ENCODE measurements around the gene ASF1A.

The ASF1A gene

GRCh38 chr6:118894425-118895260 is 691 bp downstream of the ASF1A start:
- DNase-seq (ENCODE audit: low spot score) = no peak
- H3K4me3 ChIP-seq (ENCODE audit: severe bottlenecking) = peak overlapping the region; percentile 94
- H3K36me3 ChIP-seq (ENCODE audit: low read depth) = peaks cover 22% of the 10 kb centered on the region
- peak overlapping the region; percentile 88 for H3K27ac ChIP-seq (ENCODE audit: poor library complexity, severe bottlenecking)
- no peaks in the 10 kb centered on the region for H3K9me3 ChIP-seq (ENCODE audit: severe bottlenecking)
- H3K4me1 ChIP-seq (ENCODE audit: insufficient read depth, poor library complexity, severe bottlenecking) = peaks cover 11% of the 10 kb centered on the region
- no peak for TF ChIP-seq CTCF (IDR thresholded peaks at IDR 0.05; ENCODE audit: poor library complexity, severe bottlenecking)
- ATAC-seq (ENCODE audit: low read depth) = peak; percentile 26
- H3K27me3 ChIP-seq (ENCODE audit: insufficient read depth, poor library complexity, severe bottlenecking) = no peaks in the 10 kb centered on the region

GRCh38 chr6:118895261-118895560 is 1.3 kb downstream of the ASF1A start:
- DNase-seq (ENCODE audit: low spot score) = no peak
- Histone ChIP-seq H3K27ac (ENCODE audit: poor library complexity, severe bottlenecking) (peak overlapping the region; percentile 88), H3K4me1 (ENCODE audit: insufficient read depth, poor library complexity, severe bottlenecking) (peaks cover 11% of the 10 kb centered on the region), H3K36me3 (ENCODE audit: low read depth) (peaks cover 26% of the 10 kb centered on the region), H3K9me3 (ENCODE audit: severe bottlenecking) (no peaks in the 10 kb centered on the region), H3K27me3 (ENCODE audit: insufficient read depth, poor library complexity, severe bottlenecking) (no peaks in the 10 kb centered on the region), H3K4me3 (ENCODE audit: severe bottlenecking) (peak overlapping the region; percentile 94)
- no peak for ATAC-seq (ENCODE audit: low read depth)
- TF ChIP-seq CTCF (IDR thresholded peaks at IDR 0.05; ENCODE audit: poor library complexity, severe bottlenecking) = no peak

- no peaks in the 10 kb centered on the region for H3K27me3 ChIP-seq (ENCODE audit: insufficient read depth, poor library complexity, severe bottlenecking)
- no peaks in the 10 kb centered on the region for H3K9me3 ChIP-seq (ENCODE audit: severe bottlenecking)
- H3K36me3 ChIP-seq (ENCODE audit: low read depth) = peaks cover 32% of the 10 kb centered on the region
- DNase-seq (ENCODE audit: low spot score) (no peak), ATAC-seq (ENCODE audit: low read depth) (no peak)
- no peak for TF ChIP-seq CTCF (IDR thresholded peaks at IDR 0.05; ENCODE audit: poor library complexity, severe bottlenecking)
- H3K4me3 ChIP-seq (ENCODE audit: severe bottlenecking) = peak overlapping the region; percentile 94
- H3K27ac ChIP-seq (ENCODE audit: poor library complexity, severe bottlenecking) = peak overlapping the region; percentile 88
- H3K4me1 ChIP-seq (ENCODE audit: insufficient read depth, poor library complexity, severe bottlenecking) = peaks cover 11% of the 10 kb centered on the region
These were observed 1.9 kb downstream of the ASF1A start for GRCh38 chr6:118895859-118896258.

GRCh38 chr6:118896339-118897136 is 2.6 kb downstream of the ASF1A start:
- peaks cover 11% of the 10 kb centered on the region for H3K4me1 ChIP-seq (ENCODE audit: insufficient read depth, poor library complexity, severe bottlenecking)
- no peak for DNase-seq (ENCODE audit: low spot score)
- peak; percentile 40 for ATAC-seq (ENCODE audit: low read depth)
- no peaks in the 10 kb centered on the region for H3K9me3 ChIP-seq (ENCODE audit: severe bottlenecking)
- H3K4me3 ChIP-seq (ENCODE audit: severe bottlenecking) = peak overlapping the region; percentile 3
- H3K27ac ChIP-seq (ENCODE audit: poor library complexity, severe bottlenecking) = peak overlapping the region; percentile 88
- TF ChIP-seq CTCF (IDR thresholded peaks at IDR 0.05; ENCODE audit: poor library complexity, severe bottlenecking) = peak; percentile 70
- no peaks in the 10 kb centered on the region for H3K27me3 ChIP-seq (ENCODE audit: insufficient read depth, poor library complexity, severe bottlenecking)
- peaks cover 39% of the 10 kb centered on the region for H3K36me3 ChIP-seq (ENCODE audit: low read depth)

Data from RWPE2 (cell line).